K562 (cell line): ENCODE data around the gene TTC31. TPM values are rescaled to one million over a fixed set of nuclear protein-coding genes. Genes with fewer than 3 reads are reported as not detected.
A peak's percentile ranks its signal among the peaks of the same experiment; 100 is the strongest.

ENCODE experiments used
- ARID2 ChIP-seq: fragments of 450-650 bp; IDR thresholded peaks from 2 replicates; pipeline ENCODE4 v1.6.1; 2017; ENCODE audit warnings: antibody characterized with exemption, mild to moderate bottlenecking
- CTCF ChIP-seq, 3 experiments: IDR thresholded peaks in 2 of 3; conservative IDR thresholded peaks in 1 of 3; 2 replicates each; pipeline ENCODE4 v1.5.1; 2011 to 2012; ENCODE audit warnings: low read length in 3 of 3, mild to moderate bottlenecking in 3 of 3, control low read depth in 2 of 3, improper control_type of control experiment in 1 of 3, inconsistent platforms in 1 of 3, low read depth in 1 of 3, mixed read lengths in 1 of 3, moderate library complexity in 1 of 3; ENCODE audit not compliant: insufficient read depth in 2 of 3
- HSF4 ChIP-seq: fragments of 250-450 bp; sonication (Bioruptor Pico); IDR thresholded peaks from 2 replicates; pipeline ENCODE4 v2.1.2; 2022; ENCODE audit warnings: mild to moderate bottlenecking, moderate library complexity, borderline replicate concordance
- ZC3H4 ChIP-seq: sonication (generic); formaldehyde crosslinking; IDR thresholded peaks from 2 replicates; pipeline ENCODE4 v1.9.0; 2021; ENCODE audit warnings: missing genetic modification reagents, borderline replicate concordance
- ZNF124 ChIP-seq: sonication (generic); formaldehyde crosslinking; IDR thresholded peaks from 2 replicates; pipeline ENCODE4 v1.8.1; 2022; ENCODE audit warnings: missing genetic modification reagents
- ZNF146 ChIP-seq: IDR thresholded peaks from one replicate; pipeline ENCODE4 v1.6.1; 2018; ENCODE audit warnings: missing compliant biosample characterization; ENCODE audit not compliant: unreplicated experiment
- ZNF395 ChIP-seq: fragments of 200-800 bp; sonication (Bioruptor generic); IDR thresholded peaks from 2 replicates; pipeline ENCODE4 v1.6.1; 2017; ENCODE audit warnings: missing genetic modification characterization, missing compliant biosample characterization
- ZNF586 ChIP-seq: fragments of 450-650 bp; formaldehyde crosslinking; conservative IDR thresholded peaks from 2 replicates; pipeline ENCODE4 v1.4.0; 2020; ENCODE audit warnings: mild to moderate bottlenecking, moderate library complexity
- polyA plus RNA-seq, 8 experiments: library from polyadenylated mRNA; depleted of rRNA in 4 of 8; stranded (reverse) in 5 of 8; unstranded in 3 of 8; fragments of >200 nt; fragmentation: Nextera tagmentation in 2 of 8; fragmentation: Illumina TruSeq in 1 of 8; extraction: Ambion mirVana in 2 of 8; extraction: Trizol in 1 of 8; gene quantifications; 2 replicates each; pipeline versions ENCODE4 v1.2.1 to v1.2.3, GENCODE V29; 2011 to 2014; ENCODE audit warnings: inconsistent platforms in 1 of 8, missing spikeins in 1 of 8
- total RNA-seq, 7 experiments: library from RNA; depleted of rRNA in 6 of 7; stranded (reverse); fragments of >200 nt in 6 of 7; fragmentation: Illumina TruSeq in 2 of 7; extraction: Trizol in 2 of 7; gene quantifications; 2 replicates each; pipeline versions ENCODE4 v1.2.1 to v1.2.3, GENCODE V29; 2011 to 2021; ENCODE audit warnings: low replicate concordance in 1 of 7
- TF ChIP-seq, protein P1 (sequence below): sonication (generic); formaldehyde crosslinking; IDR thresholded peaks from 2 replicates; pipeline ENCODE4 v1.8.1; 2023; ENCODE audit warnings: missing genetic modification reagents, mild to moderate bottlenecking, borderline replicate concordance

Gene TTC31
- total and polyA plus RNA-seq, 9 of the 15 experiments (the other 6 are each of a cell fraction or from before 2014, with no cell fraction given), result 4.7 to 30.5 (median 15.9) TPM

- no peak for TF ChIP-seq ZNF586 (CRISPR knock-in tag)
- no peak for TF ChIP-seq ZNF146 (CRISPR knock-in tag)
- peak; percentile 58 to 63 (median 62) for TF ChIP-seq CTCF (IDR thresholded peaks at IDR 0.05 in 2 of 3, conservative IDR thresholded peaks at IDR 0.05 in 1 of 3; ENCODE audit: insufficient read depth in 2 of 3, low read depth in 1 of 3, low read length in 3 of 3)
- TF ChIP-seq ZC3H4 (CRISPR knock-in tag), result peak; percentile 23; the same call in 1 of the 2 replicates
- TF ChIP-seq ARID2, result peak; percentile 36; the same call in 1 of the 2 replicates
- TF ChIP-seq ZNF395 (CRISPR knock-in tag), result no peak
- TF ChIP-seq HSF4 (CRISPR knock-in tag), result no peak
- TF ChIP-seq, protein P1, sequence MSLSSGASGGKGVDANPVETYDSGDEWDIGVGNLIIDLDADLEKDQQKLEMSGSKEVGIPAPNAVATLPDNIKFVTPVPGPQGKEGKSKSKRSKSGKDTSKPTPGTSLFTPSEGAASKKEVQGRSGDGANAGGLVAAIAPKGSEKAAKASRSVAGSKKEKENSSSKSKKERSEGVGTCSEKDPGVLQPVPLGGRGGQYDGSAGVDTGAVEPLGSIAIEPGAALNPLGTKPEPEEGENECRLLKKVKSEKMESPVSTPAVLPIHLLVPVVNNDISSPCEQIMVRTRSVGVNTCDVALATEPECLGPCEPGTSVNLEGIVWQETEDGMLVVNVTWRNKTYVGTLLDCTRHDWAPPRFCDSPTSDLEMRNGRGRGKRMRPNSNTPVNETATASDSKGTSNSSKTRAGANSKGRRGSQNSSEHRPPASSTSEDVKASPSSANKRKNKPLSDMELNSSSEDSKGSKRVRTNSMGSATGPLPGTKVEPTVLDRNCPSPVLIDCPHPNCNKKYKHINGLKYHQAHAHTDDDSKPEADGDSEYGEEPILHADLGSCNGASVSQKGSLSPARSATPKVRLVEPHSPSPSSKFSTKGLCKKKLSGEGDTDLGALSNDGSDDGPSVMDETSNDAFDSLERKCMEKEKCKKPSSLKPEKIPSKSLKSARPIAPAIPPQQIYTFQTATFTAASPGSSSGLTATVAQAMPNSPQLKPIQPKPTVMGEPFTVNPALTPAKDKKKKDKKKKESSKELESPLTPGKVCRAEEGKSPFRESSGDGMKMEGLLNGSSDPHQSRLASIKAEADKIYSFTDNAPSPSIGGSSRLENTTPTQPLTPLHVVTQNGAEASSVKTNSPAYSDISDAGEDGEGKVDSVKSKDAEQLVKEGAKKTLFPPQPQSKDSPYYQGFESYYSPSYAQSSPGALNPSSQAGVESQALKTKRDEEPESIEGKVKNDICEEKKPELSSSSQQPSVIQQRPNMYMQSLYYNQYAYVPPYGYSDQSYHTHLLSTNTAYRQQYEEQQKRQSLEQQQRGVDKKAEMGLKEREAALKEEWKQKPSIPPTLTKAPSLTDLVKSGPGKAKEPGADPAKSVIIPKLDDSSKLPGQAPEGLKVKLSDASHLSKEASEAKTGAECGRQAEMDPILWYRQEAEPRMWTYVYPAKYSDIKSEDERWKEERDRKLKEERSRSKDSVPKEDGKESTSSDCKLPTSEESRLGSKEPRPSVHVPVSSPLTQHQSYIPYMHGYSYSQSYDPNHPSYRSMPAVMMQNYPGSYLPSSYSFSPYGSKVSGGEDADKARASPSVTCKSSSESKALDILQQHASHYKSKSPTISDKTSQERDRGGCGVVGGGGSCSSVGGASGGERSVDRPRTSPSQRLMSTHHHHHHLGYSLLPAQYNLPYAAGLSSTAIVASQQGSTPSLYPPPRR (CRISPR knock-in tag), result peak; percentile 36; the same call in 1 of the 2 replicates
- no peak for TF ChIP-seq ZNF124
Measured at GRCh38 chr2:74502720-74503505, 20.0 kb downstream of the TTC31 start (continued).
